ENCODE data around the gene ZNF827. TPM values are rescaled to one million over a fixed set of nuclear protein-coding genes. Genes with fewer than 3 reads are reported as not detected.

Gene ZNF827
- total and polyA plus RNA-seq, 2 of the 13 experiments (the other 11 are each of a cell fraction or from before 2014, with no cell fraction given), result 2.8 TPM

- Histone ChIP-seq H3K27me3 (ENCODE audit: control insufficient read depth in 1 of 2, insufficient read depth in 2 of 2, low read length in 2 of 2) (no peaks in the 10 kb centered on the region), H3K9ac (ENCODE audit: insufficient read depth, low read depth, low read length) (no peak overlapping the region), H3K4me3 (replicated peaks in 1 of 3; ENCODE audit: insufficient read depth in 1 of 3, low read depth in 2 of 3, low read length in 3 of 3) (no peak overlapping the region), H2AFZ (ENCODE audit: low read length) (no peak overlapping the region), H3K79me2 (ENCODE audit: insufficient read depth, low read length) (no peaks in the 10 kb centered on the region), H3K4me1 (ENCODE audit: insufficient read depth, low read length) (no peaks in the 10 kb centered on the region), H3K4me2 (ENCODE audit: low read depth, low read length) (no peak overlapping the region), H3K9me3 (ENCODE audit: low read length) (no peaks in the 10 kb centered on the region), H3K27ac (ENCODE audit: extremely low read length, insufficient read depth, low read length) (no peak overlapping the region), H3K36me3 (replicated peaks in 1 of 2; ENCODE audit: control insufficient read depth in 1 of 2, insufficient read depth in 2 of 2, low read length in 2 of 2) (0 out of 5 replicates have a peak, but pooled peaks cover 0 to 8% of the 10 kb centered on the region in 2 experiments), H4K20me1 (ENCODE audit: insufficient read depth, low read length) (no peaks in the 10 kb centered on the region)
- intact Hi-C loops (cut with micrococcal nuclease; ENCODE audit: unreplicated experiment) (no loop called here), in situ Hi-C loops (cut with HindIII; ENCODE audit: extremely low pct_ligation_motif_present, low pct_unique_long_range_greater_than_20kb) (no loop called here)
- ChIA-PET CTCF (ENCODE audit: low intra/inter-chr PET ratio, low total read pairs) (no interaction called here), POLR2A (no interaction called here)
- FAIRE-seq (no peak), ATAC-seq (no peak), DNase-seq (ENCODE audit: low spot score) (no peak)
- TF ChIP-seq MLLT10 (CRISPR knock-in tag; IDR thresholded peaks at IDR 0.05) (no peak), PRDM10 (CRISPR knock-in tag; IDR thresholded peaks at IDR 0.05; ENCODE audit: low read depth) (no peak), ATF7-NPFF (CRISPR knock-in tag; IDR thresholded peaks at IDR 0.05; ENCODE audit: low read depth) (no peak), ZBTB25 (CRISPR knock-in tag; IDR thresholded peaks at IDR 0.05) (no peak), ZFP90 (CRISPR knock-in tag; IDR thresholded peaks at IDR 0.05; ENCODE audit: borderline replicate concordance) (no peak), SSRP1 (CRISPR knock-in tag; IDR thresholded peaks at IDR 0.05) (no peak), SETDB1 (CRISPR knock-in tag; IDR thresholded peaks at IDR 0.05; ENCODE audit: borderline replicate concordance) (no peak), DNMT1 (CRISPR knock-in tag; IDR thresholded peaks at IDR 0.05) (no peak), ZNF235 (CRISPR knock-in tag; IDR thresholded peaks at IDR 0.05; ENCODE audit: borderline replicate concordance) (no peak), ZNF776 (CRISPR knock-in tag; IDR thresholded peaks at IDR 0.05) (no peak), TCF12 (IDR thresholded peaks at IDR 0.05) (no peak), TCF12 (CRISPR knock-in tag; IDR thresholded peaks at IDR 0.05) (no peak), SAFB2 (CRISPR knock-in tag; IDR thresholded peaks at IDR 0.05; ENCODE audit: borderline replicate concordance, low read depth) (no peak), THYN1 (CRISPR knock-in tag; IDR thresholded peaks at IDR 0.05; ENCODE audit: borderline replicate concordance, low read depth) (no peak)
- TF ChIP-seq, protein P1, sequence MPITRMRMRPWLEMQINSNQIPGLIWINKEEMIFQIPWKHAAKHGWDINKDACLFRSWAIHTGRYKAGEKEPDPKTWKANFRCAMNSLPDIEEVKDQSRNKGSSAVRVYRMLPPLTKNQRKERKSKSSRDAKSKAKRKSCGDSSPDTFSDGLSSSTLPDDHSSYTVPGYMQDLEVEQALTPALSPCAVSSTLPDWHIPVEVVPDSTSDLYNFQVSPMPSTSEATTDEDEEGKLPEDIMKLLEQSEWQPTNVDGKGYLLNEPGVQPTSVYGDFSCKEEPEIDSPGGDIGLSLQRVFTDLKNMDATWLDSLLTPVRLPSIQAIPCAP (CRISPR knock-in tag; IDR thresholded peaks at IDR 0.05; ENCODE audit: low read depth), result no peak
- TF ChIP-seq, protein P2, sequence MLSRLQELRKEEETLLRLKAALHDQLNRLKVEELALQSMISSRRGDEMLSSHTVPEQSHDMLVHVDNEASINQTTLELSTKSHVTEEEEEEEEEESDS (CRISPR knock-in tag; IDR thresholded peaks at IDR 0.05; ENCODE audit: borderline replicate concordance), result no peak
- TF ChIP-seq, protein P3, sequence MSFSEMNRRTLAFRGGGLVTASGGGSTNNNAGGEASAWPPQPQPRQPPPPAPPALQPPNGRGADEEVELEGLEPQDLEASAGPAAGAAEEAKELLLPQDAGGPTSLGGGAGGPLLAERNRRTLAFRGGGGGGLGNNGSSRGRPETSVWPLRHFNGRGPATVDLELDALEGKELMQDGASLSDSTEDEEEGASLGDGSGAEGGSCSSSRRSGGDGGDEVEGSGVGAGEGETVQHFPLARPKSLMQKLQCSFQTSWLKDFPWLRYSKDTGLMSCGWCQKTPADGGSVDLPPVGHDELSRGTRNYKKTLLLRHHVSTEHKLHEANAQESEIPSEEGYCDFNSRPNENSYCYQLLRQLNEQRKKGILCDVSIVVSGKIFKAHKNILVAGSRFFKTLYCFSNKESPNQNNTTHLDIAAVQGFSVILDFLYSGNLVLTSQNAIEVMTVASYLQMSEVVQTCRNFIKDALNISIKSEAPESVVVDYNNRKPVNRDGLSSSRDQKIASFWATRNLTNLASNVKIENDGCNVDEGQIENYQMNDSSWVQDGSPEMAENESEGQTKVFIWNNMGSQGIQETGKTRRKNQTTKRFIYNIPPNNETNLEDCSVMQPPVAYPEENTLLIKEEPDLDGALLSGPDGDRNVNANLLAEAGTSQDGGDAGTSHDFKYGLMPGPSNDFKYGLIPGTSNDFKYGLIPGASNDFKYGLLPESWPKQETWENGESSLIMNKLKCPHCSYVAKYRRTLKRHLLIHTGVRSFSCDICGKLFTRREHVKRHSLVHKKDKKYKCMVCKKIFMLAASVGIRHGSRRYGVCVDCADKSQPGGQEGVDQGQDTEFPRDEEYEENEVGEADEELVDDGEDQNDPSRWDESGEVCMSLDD (CRISPR knock-in tag; IDR thresholded peaks at IDR 0.05; ENCODE audit: borderline replicate concordance), result no peak
- WGBS (ENCODE audit: low lambda C conversion rate), result 89% methylated on average over 9 of the region's 10 CpGs
- BruUV-seq (replicated peaks), result no TSS peak
Measured at GRCh38 chr4:145839151-145839550, 99.5 kb downstream of the ZNF827 start.

Measured in HepG2 (cell line).